Measurements from ENCODE around the gene ZDHHC12.

Gene ZDHHC12

DNA sequence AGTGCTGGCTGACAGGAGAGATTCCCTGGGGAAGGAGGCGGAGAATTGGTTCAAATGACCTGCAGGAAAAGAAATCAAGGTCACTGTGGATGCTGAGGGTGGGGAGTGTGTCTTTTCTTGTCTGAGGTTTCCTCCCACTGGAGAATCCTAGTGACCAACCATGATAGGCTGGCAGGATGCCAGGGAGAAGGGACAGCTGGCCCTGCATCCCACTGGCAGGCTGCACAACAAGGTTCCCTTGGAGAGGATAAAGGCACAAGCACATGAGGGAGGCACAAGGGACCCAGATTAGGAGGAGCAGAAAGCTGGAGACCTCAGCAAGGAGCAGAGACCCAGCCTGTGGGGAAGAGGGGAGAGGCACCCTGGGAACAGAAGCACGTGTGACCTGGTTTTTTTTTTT lies 11.4 kb upstream of the ZDHHC12 start:
- TF ChIP-seq EZH2phosphoT487 (conservative IDR thresholded peaks at IDR 0.05; ENCODE audit: low read length), result no peak
- TF ChIP-seq, protein P1, sequence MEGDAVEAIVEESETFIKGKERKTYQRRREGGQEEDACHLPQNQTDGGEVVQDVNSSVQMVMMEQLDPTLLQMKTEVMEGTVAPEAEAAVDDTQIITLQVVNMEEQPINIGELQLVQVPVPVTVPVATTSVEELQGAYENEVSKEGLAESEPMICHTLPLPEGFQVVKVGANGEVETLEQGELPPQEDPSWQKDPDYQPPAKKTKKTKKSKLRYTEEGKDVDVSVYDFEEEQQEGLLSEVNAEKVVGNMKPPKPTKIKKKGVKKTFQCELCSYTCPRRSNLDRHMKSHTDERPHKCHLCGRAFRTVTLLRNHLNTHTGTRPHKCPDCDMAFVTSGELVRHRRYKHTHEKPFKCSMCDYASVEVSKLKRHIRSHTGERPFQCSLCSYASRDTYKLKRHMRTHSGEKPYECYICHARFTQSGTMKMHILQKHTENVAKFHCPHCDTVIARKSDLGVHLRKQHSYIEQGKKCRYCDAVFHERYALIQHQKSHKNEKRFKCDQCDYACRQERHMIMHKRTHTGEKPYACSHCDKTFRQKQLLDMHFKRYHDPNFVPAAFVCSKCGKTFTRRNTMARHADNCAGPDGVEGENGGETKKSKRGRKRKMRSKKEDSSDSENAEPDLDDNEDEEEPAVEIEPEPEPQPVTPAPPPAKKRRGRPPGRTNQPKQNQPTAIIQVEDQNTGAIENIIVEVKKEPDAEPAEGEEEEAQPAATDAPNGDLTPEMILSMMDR (IDR thresholded peaks at IDR 0.05; ENCODE audit: insufficient read depth, low read length, poor library complexity, severe bottlenecking), result no peak
- no peak overlapping the region for H3K27ac ChIP-seq (ENCODE audit: low read depth, low read length)
- H3K79me2 ChIP-seq (ENCODE audit: insufficient read depth, low read length), result no peaks in the 10 kb centered on the region
- no peaks in the 10 kb centered on the region for H3K36me3 ChIP-seq (ENCODE audit: low read length)
- no peaks in the 10 kb centered on the region for H3K9me3 ChIP-seq (ENCODE audit: insufficient read depth, low read length)
- H2AFZ ChIP-seq (ENCODE audit: low read depth, low read length, severe bottlenecking), result no peak overlapping the region
- H3K9ac ChIP-seq (ENCODE audit: low read length), result no peak overlapping the region
- H3F3A ChIP-seq (ENCODE audit: insufficient read depth), result no peaks in the 10 kb centered on the region
- H3K27me3 ChIP-seq (ENCODE audit: low read length), result no peaks in the 10 kb centered on the region
- H3K4me3 ChIP-seq (ENCODE audit: insufficient read depth, low read length, poor library complexity, severe bottlenecking), result no peak overlapping the region
- no peaks in the 10 kb centered on the region for H4K20me1 ChIP-seq (ENCODE audit: low read depth, low read length)
- H3K4me2 ChIP-seq (ENCODE audit: low read depth, low read length, poor library complexity, severe bottlenecking), result no peak overlapping the region
- no peaks in the 10 kb centered on the region for H3K9me2 ChIP-seq (replicated peaks; ENCODE audit: insufficient read depth, low read length)

- Histone ChIP-seq H3K4me3 (ENCODE audit: insufficient read depth, low read length, poor library complexity, severe bottlenecking) (no peak overlapping the region), H3K4me2 (ENCODE audit: low read depth, low read length, poor library complexity, severe bottlenecking) (no peak overlapping the region), H4K20me1 (ENCODE audit: low read depth, low read length) (no peaks in the 10 kb centered on the region), H3K9ac (ENCODE audit: low read length) (no peak overlapping the region), H2AFZ (ENCODE audit: low read depth, low read length, severe bottlenecking) (no peak overlapping the region), H3K9me3 (ENCODE audit: insufficient read depth, low read length) (no peaks in the 10 kb centered on the region), H3F3A (ENCODE audit: insufficient read depth) (no peaks in the 10 kb centered on the region), H3K9me2 (replicated peaks; ENCODE audit: insufficient read depth, low read length) (no peaks in the 10 kb centered on the region), H3K79me2 (ENCODE audit: insufficient read depth, low read length) (no peaks in the 10 kb centered on the region), H3K27me3 (ENCODE audit: low read length) (no peaks in the 10 kb centered on the region), H3K27ac (ENCODE audit: low read depth, low read length) (no peak overlapping the region), H3K36me3 (ENCODE audit: low read length) (no peaks in the 10 kb centered on the region)
- TF ChIP-seq, protein P1 (IDR thresholded peaks at IDR 0.05; ENCODE audit: insufficient read depth, low read length, poor library complexity, severe bottlenecking), result peak; percentile 15
- no peak for TF ChIP-seq EZH2phosphoT487 (conservative IDR thresholded peaks at IDR 0.05; ENCODE audit: low read length)
These were observed 9.3 kb upstream of the ZDHHC12 start for GRCh38 chr9:128733256-128733655.

GRCh38 chr9:128732576-128732975 lies 8.6 kb upstream of the ZDHHC12 start:
- H3K27ac ChIP-seq (ENCODE audit: low read depth, low read length), result no peak overlapping the region
- no peaks in the 10 kb centered on the region for H3K36me3 ChIP-seq (ENCODE audit: low read length)
- H3F3A ChIP-seq (ENCODE audit: insufficient read depth), result no peaks in the 10 kb centered on the region
- H3K9me3 ChIP-seq (ENCODE audit: insufficient read depth, low read length), result no peaks in the 10 kb centered on the region
- H3K9ac ChIP-seq (ENCODE audit: low read length), result no peak overlapping the region
- H3K79me2 ChIP-seq (ENCODE audit: insufficient read depth, low read length), result no peaks in the 10 kb centered on the region
- H3K27me3 ChIP-seq (ENCODE audit: low read length), result no peaks in the 10 kb centered on the region
- H3K9me2 ChIP-seq (replicated peaks; ENCODE audit: insufficient read depth, low read length), result no peaks in the 10 kb centered on the region
- no peaks in the 10 kb centered on the region for H4K20me1 ChIP-seq (ENCODE audit: low read depth, low read length)
- H3K4me3 ChIP-seq (ENCODE audit: insufficient read depth, low read length, poor library complexity, severe bottlenecking), result no peak overlapping the region
- no peak overlapping the region for H3K4me2 ChIP-seq (ENCODE audit: low read depth, low read length, poor library complexity, severe bottlenecking)
- no peak overlapping the region for H2AFZ ChIP-seq (ENCODE audit: low read depth, low read length, severe bottlenecking)
- TF ChIP-seq, protein P1 (IDR thresholded peaks at IDR 0.05; ENCODE audit: insufficient read depth, low read length, poor library complexity, severe bottlenecking), result no peak
- no peak for TF ChIP-seq EZH2phosphoT487 (conservative IDR thresholded peaks at IDR 0.05; ENCODE audit: low read length)

Measured in SU-DHL-6 (cell line).